GM21360 (cell line): Measurements from ENCODE around the gene OR4K14.
"Not testable (repeated sequence)": the region's sequence is repeated elsewhere in the genome, so short reads cannot be mapped to it uniquely, and the experiment has no call there.

ENCODE experiments used
- ATAC-seq: cut with Tn5 transposase; IDR thresholded peaks from one replicate; pipeline ENCODE4 v1.9.1; 2021; ENCODE audit warnings: mild to moderate bottlenecking, moderate library complexity; ENCODE audit not compliant: unreplicated experiment

OR4K14 gene, protein sequence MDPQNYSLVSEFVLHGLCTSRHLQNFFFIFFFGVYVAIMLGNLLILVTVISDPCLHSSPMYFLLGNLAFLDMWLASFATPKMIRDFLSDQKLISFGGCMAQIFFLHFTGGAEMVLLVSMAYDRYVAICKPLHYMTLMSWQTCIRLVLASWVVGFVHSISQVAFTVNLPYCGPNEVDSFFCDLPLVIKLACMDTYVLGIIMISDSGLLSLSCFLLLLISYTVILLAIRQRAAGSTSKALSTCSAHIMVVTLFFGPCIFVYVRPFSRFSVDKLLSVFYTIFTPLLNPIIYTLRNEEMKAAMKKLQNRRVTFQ

DNA sequence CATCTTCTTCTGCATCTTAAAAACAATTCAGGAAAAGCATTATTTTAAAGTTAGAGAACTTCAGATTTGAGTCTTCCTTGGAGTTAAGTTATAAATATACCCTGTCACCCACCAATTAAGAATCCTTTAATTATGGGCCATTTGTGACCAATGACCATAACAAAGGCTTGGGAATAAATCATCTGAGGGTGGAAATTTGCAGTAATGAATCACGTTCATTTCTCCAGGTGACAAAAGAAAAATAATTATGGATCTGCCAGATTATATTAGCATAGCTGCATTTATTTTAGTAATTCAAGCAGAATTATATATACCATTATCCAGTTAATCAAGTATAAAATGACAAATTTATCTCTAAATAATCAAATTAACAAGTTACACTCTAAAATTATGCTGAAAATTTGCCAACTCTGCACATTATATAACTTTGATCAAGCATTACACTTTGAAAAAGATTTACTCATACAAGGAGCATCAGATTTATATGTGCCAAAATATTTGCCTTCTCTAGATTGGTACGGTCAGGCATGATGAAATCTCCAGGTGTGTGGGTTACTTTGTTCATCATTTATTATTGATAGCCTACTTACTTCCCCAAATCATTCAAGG is at the start of gene OR4K14:
Gene OR4K14, minus strand, starts transcription at position 51 of the 609 bp plus-strand sequence. CDS start 4,114 bp downstream, outside the sequence.
- no peak for ATAC-seq

DNA sequence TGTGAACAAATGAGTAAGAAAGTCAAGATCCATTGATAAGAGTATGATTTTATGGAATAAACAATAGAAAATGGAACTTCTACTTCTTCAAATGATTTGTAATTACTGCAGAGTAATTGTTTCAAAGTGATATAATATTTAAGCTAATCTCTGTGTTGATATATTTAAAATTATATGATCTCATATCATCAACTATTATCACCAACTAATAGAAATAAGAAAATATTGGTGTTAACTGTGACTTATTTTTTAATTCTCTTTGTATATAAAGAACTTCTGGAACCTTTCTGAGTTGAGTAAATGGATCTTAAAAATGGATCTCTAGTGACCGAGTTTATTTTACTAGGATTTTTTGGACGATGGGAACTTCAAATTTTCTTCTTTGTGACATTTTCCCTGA is 40.6 kb upstream of the OR4K14 start, which contains the start of gene OR4L1:
Gene OR4L1, plus strand, starts transcription at position 301 of the 400 bp plus-strand sequence. Its CDS starts 0 bp downstream, at position 301.
- ATAC-seq, result no peak

DNA sequence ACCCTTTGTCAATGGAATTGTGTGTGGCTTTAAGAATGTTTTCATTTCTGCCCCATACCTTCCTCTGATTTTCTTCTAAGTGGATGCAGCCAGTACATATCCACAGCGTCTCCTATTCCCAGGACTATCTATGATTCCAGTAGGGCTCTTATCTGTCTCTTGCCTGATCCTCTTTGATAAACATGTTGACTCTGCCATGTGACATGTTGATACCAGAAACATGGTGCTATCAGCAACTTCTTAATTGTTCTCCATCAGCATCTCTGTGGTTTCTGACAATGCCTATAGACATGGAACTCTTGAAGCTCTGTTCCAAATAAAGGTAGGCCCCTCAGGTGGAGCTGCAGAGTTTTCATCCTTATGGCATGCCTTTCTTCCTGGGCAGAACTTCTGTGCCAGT is 29.1 kb upstream of the OR4K14 start:
- ATAC-seq, result no peak

DNA sequence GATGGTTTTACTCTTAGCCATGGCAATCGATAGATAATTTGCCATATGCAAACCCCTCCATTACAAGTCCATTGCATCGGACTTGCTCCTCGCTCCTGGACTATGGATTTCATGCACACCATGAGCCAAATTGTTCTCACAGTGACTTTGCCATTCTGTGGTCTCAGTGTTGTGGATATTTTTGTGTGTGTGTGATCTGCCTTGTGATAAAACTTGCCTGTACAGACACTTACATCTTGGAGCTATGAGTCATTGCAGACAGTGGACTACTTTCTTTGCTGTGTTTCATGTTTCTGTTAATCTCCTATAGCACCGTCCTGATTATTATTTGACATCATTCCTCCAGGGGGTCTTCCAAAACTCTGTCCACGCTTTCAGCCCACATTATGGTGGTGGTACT is 25.1 kb upstream of the OR4K14 start:
- ATAC-seq, result no peak

DNA sequence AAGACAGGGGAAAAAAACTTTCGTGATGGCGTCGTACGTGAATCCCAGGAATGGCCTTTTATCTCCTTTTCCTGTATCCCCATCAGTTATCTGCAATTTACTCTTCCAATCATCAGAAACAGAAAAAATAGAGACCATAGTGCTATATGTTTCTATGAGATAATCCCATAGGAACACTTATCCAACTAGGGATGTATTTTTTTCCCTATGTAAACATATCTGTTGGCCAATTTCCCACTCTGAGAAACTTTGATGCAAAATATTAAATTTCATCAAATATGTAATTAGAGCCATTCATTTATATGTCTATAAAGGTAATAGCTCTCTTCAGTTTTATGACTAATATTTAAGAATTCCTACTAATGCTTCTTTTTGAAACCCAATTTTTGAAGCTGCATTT is 16.8 kb upstream of the OR4K14 start, which contains the start of gene OR4K13:
Gene OR4K13, minus strand, starts transcription at position 101 of the 400 bp plus-strand sequence. CDS start 1,280 bp downstream, outside the sequence.
- no peak for ATAC-seq

DNA sequence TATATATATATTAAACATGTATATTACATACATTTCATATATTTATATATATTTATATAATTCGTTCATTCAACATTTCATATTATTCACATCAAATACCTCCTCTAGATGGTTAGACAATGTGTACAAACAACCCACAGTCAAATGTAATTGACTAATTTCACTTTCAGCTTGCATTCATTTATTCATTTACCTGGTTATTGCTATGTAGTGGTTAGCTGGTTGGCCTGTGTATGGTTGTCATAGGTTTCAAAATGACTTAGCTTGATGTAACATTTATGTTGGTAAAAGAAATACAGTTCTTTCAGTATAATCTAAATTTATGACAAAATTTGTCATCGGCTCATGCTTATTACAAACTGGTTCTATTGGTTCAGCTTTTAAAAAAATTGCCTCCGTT is 16.3 kb upstream of the OR4K14 start:
- ATAC-seq, result no peak

DNA sequence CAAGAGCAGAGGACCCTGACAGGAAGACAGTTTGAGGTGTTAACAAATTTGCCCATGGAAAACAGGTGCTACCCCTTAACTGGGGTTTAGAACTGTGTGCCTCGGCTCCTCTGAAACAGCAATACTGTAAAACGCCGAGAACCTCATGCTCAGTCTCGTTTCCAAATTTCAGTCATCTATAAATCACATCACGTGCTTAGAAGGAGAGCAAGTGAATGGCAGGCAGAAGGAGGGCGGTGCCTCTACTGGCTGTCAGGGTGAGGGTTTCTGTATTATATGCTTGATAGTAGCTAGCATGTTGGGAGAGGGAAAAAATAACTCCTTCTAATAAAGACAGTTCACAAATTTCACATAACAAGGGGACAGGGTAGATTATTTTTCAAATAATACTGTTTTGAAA is 12.0 kb upstream of the OR4K14 start:
- ATAC-seq, result no peak

DNA sequence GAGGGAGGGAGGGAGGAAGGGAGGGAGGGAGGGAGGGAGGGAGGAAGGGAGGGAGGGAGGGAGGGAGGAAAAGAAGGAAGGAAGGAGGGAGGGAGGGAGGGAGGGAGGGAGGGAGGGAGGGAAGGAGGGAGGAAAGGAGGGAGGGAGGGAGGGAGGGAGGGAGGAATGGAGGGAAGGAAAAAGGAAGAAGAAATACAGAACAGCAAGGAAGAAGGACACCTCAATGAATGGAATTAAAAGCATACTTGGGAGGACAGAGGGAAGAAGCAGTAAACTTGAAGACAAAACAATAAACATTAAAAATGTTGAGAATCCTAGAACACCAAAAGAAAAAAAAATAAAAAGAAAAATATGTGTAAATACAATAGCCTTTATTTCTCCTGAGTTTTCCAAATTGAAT is 11.0 kb downstream of the OR4K14 start:
- no peak for ATAC-seq

DNA sequence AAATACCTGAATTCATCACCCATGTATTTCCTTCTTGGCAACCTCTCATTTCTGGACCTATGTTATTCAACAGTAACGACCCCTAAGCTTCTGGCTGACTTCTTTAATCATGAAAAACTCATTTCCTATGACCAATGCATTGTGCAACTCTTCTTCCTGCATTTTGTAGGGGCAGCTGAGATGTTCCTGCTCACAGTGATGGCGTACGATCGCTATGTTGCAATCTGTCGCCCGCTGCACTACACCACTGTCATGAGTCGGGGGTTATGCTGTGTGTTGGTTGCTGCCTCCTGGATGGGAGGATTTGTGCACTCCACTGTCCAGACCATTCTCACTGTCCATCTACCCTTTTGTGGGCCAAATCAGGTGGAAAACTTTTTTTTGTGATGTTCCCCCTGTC is 16.8 kb downstream of the OR4K14 start:
- ATAC-seq, result no peak

DNA sequence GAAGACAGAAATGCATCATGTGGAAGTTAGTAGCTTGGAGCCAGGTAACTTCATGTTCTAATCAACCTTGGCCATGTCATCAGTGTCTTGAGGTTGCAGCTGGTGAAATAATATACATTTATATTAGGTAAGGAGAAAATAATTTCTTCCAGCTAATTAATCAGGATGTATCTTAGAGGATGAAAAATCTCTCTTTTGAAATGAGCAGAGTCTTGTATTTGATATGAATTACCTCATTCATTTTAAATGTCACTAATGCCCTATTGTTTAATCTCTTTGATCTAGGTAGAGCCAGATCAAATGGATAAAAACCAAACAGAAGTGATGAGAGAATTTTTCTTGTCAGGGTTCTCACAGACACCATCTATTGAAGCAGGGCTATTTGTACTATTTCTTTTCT is 17.2 kb downstream of the OR4K14 start, which contains the start of gene OR4Q2:
Gene OR4Q2, plus strand, starts transcription at position 301 of the 400 bp plus-strand sequence.
- ATAC-seq, result no peak

DNA sequence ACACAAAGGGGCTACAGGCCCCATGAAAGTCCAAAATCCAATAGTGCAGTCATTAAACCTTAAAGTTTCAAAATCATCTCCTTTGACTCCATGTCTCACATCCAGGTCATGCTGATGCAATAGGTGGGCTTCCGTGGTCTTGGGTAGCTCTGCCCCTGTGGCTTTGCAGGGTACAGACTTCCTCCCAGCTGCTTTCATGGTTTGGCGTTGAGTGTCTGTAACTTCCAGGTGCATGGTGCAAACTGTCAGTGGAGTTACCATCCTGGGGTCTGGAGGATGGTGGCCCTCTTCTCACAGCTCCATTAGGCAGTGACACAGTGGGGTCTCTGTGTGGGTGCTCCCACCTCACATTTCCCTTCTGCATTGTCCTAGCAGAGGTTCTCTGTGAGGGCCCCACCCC is 25.7 kb downstream of the OR4K14 start:
- no peak for ATAC-seq

DNA sequence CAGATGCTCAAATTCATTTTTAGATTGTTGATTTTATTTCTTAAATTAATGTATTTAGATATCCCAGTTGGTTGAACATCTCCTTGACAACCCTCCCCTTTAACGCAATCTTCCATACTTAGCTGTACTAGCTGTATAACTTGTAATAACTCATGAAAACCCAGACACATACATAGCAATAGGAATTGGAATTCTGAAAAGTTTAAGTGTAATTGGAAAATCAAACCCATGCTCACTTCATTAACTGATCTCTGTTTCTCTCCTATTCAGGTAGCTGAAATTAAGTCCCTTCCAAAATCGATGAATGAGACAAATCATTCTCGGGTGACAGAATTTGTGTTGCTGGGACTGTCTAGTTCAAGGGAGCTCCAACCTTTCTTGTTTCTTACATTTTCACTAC is 43.8 kb downstream of the OR4K14 start, which contains the start of gene OR4K15:
Gene OR4K15, plus strand, starts transcription at position 301 of the 400 bp plus-strand sequence. Its CDS starts 0 bp downstream, at position 301.
- no peak for ATAC-seq

DNA sequence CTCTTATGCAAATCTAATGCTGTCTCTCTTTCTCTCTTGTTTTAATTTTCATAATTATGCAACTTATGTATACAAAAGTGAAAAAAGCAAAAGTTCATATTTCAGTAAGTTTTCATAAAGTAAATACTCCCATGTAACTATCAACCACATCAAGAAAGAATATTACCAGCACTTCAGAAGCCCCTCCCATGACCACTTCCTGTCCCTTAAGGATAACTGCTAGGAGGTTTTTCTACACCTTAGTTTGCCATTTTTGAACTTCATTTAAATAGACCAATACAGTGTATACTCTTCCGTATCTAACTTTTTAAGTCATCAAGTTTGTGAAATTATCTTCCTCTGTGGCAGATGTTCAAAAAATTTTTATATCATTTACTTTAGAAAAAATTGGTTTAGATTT is 44.3 kb downstream of the OR4K14 start:
- ATAC-seq, result no peak

DNA sequence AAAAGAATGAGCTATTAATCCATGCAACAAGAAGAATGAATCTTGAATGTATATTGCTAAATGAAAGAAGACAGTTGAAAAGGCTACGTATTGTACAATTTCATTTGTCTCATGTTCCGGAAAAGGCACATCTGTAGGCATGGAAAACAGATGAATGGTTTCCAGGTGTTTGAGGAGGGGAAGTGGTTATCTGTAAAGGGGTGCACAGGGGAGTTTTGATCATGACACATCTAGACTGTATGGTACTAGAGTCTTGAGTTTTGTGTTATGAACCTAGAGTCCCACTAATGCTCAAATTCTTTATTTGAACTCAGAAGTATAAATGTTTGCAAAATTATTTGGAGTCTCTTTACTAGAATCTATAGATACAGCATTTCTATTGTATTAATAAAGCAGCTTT is 49.4 kb downstream of the OR4K14 start:
- not testable (repeated sequence) for ATAC-seq
